Activated CD8-positive, alpha-beta memory T cell treated with anti-CD3 and anti-CD28 coated beads, Interleukin-2, amount 50 U/mL, for 24 hours (primary cell): Measurements from ENCODE around the gene OOSP4A.
"Not testable (repeated sequence)": the region's sequence is repeated elsewhere in the genome, so short reads cannot be mapped to it uniquely, and the experiment has no call there.

ENCODE experiments used
- DNase-seq: peaks from one replicate; pipeline ENCODE4 v3.0.0-alpha.2; 2020; ENCODE audit errors: extremely low read depth

OOSP4A gene

GRCh38 chr11:59981106-59981770 is 17.4 kb downstream of the OOSP4A start:
- DNase-seq: no peak

GRCh38 chr11:59982037-59982436 is 18.2 kb downstream of the OOSP4A start:
- DNase-seq: not testable (repeated sequence)

GRCh38 chr11:59983212-59983611 is 19.4 kb downstream of the OOSP4A start:
- DNase-seq: no peak

- DNase-seq: no peak
Observed at GRCh38 chr11:59984368-59984767, 20.5 kb downstream of the OOSP4A start.

- DNase-seq: no peak
Observed at GRCh38 chr11:59990421-59990820, 26.6 kb downstream of the OOSP4A start.

- no peak for DNase-seq
Observed at GRCh38 chr11:59992425-59992824, 28.6 kb downstream of the OOSP4A start.

GRCh38 chr11:59997800-59998199 is 34.0 kb downstream of the OOSP4A start:
- no peak for DNase-seq

- DNase-seq: no peak
Observed at GRCh38 chr11:59999691-60000090, 35.9 kb downstream of the OOSP4A start.

GRCh38 chr11:60003729-60004128 is 39.9 kb downstream of the OOSP4A start:
- no peak for DNase-seq

GRCh38 chr11:60005360-60005759 is 41.5 kb downstream of the OOSP4A start:
- DNase-seq: no peak

GRCh38 chr11:60016881-60017280 is 53.0 kb downstream of the OOSP4A start, which contains the start of gene OOSP4B:
OOSP4B (plus strand) TSS chr11:60017181.
- DNase-seq: no peak

- DNase-seq: no peak
Observed at GRCh38 chr11:60018058-60018457, 54.2 kb downstream of the OOSP4A start.
